Spleen (tissue), 7 donors: ENCODE data around the gene SF3A1.

Source experiments
- CTCF ChIP-seq, 11 experiments: fragments of 200-600 bp in 7 of 11; fragments of 450-650 bp in 4 of 11; sonication (generic) in 4 of 11; IDR thresholded peaks in 8 of 11; conservative IDR thresholded peaks in 3 of 11; 1 replicate in 7 of 11; 2 replicates in 4 of 11; pipeline versions ENCODE4 v1.4.0 to v1.8.0; 2016 to 2021; ENCODE audit warnings: antibody characterized with exemption in 11 of 11, inconsistent platforms in 4 of 11, mild to moderate bottlenecking in 1 of 11
- POLR2A ChIP-seq, 3 donors: fragments of 450-650 bp; IDR thresholded peaks; one replicate each; pipeline ENCODE4 v1.5.1; 2017; ENCODE audit warnings: antibody characterized with exemption in 3 of 3, mild to moderate bottlenecking in 1 of 3
- donor health status: DM: no; HTN: no; CAD: no; lungs with moderate emphysema.
- donor health status: DM: no; HTN: no; CAD: no.
- donor health status: DM: no; HTN: no; CAD: no.

DNA sequence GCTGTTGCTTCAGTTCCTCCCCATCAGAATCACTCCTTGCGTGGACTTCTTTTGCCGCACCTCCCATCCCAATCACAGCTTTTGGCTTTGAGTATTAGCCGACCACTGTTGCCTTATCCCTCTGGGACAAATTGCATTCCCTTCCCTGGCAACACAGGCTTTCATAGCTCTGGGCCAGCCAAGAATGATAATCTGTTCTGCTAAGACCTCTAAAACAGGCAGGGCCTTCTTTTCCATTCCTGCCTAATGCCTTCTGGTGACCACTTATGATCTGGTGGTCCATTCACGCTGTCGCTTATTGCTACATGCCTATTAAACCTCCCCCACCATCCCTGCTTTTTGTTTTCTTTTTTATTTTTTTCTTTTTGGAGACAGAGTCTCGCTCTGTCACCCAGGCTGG, 49.7 kb upstream of the SF3A1 start:
- TF ChIP-seq CTCF (IDR thresholded peaks at IDR 0.05 in 8 of 11, conservative IDR thresholded peaks at IDR 0.05 in 3 of 11): no peak
- no peak for TF ChIP-seq POLR2A (IDR thresholded peaks at IDR 0.05)
